ENCODE measurements around the gene GFER. TPM values are rescaled to one million over a fixed set of nuclear protein-coding genes. Genes with fewer than 3 reads are reported as not detected.
A peak's percentile ranks its signal among the peaks of the same experiment; 100 is the strongest.

GFER gene
- total RNA-seq, 1 experiment from 2014 or later, result 26.2 TPM

- no TSS peak for BruUV-seq (replicated peaks)
- CTCF ChIA-PET, result no interaction called here
- H3K4me3 ChIP-seq (ENCODE audit: low read depth, low read length, poor library complexity, severe bottlenecking), result no peak overlapping the region
- peak overlapping the region; percentile 68 for H3K27ac ChIP-seq (ENCODE audit: low read depth, low read length, poor library complexity, severe bottlenecking)
- H3K9me3 ChIP-seq (ENCODE audit: low read depth, low read length, poor library complexity, severe bottlenecking), result no peaks in the 10 kb centered on the region
- POLR2A ChIA-PET (ENCODE audit: low non-redundant PET), result no interaction called here
- TF ChIP-seq EZH2 (IDR thresholded peaks at IDR 0.05; ENCODE audit: borderline replicate concordance, low read depth, low read length, poor library complexity, severe bottlenecking) (no peak), CTCF (conservative IDR thresholded peaks at IDR 0.05; ENCODE audit: low read depth, low read length) (no peak)
- DNase-seq (ENCODE audit: low spot score), result peak; percentile 38
- intact Hi-C loops (cut with micrococcal nuclease; ENCODE audit: unreplicated experiment), result no loop called here
- peaks cover 49% of the 10 kb centered on the region for H3K4me1 ChIP-seq (ENCODE audit: insufficient read depth, low read length, poor library complexity, severe bottlenecking)
- H3K36me3 ChIP-seq (ENCODE audit: insufficient read depth, low read length, poor library complexity, severe bottlenecking), result peaks cover 4% of the 10 kb centered on the region
- no peaks in the 10 kb centered on the region for H3K27me3 ChIP-seq (replicated peaks; ENCODE audit: insufficient read depth, low read depth, low read length, poor library complexity)
Measured at GRCh38 chr16:2035431-2036199, 51.6 kb downstream of the GFER start.

GRCh38 chr16:2036200-2036966 lies 52.4 kb downstream of the GFER start:
- ChIA-PET POLR2A (ENCODE audit: low non-redundant PET) (no interaction called here), CTCF (no interaction called here)
- no peaks in the 10 kb centered on the region for H3K9me3 ChIP-seq (ENCODE audit: low read depth, low read length, poor library complexity, severe bottlenecking)
- intact Hi-C loops (cut with micrococcal nuclease; ENCODE audit: unreplicated experiment), result no loop called here
- TF ChIP-seq CTCF (conservative IDR thresholded peaks at IDR 0.05; ENCODE audit: low read depth, low read length), result no peak
- TF ChIP-seq EZH2 (IDR thresholded peaks at IDR 0.05; ENCODE audit: borderline replicate concordance, low read depth, low read length, poor library complexity, severe bottlenecking), result no peak
- DNase-seq (ENCODE audit: low spot score), result no peak
- peaks cover 43% of the 10 kb centered on the region for H3K4me1 ChIP-seq (ENCODE audit: insufficient read depth, low read length, poor library complexity, severe bottlenecking)
- H3K27me3 ChIP-seq (replicated peaks; ENCODE audit: insufficient read depth, low read depth, low read length, poor library complexity), result no peaks in the 10 kb centered on the region
- H3K4me3 ChIP-seq (ENCODE audit: low read depth, low read length, poor library complexity, severe bottlenecking), result no peak overlapping the region
- peak overlapping the region; percentile 68 for H3K27ac ChIP-seq (ENCODE audit: low read depth, low read length, poor library complexity, severe bottlenecking)
- H3K36me3 ChIP-seq (ENCODE audit: insufficient read depth, low read length, poor library complexity, severe bottlenecking), result peaks cover 4% of the 10 kb centered on the region
- no TSS peak for BruUV-seq (replicated peaks)

- BruUV-seq (replicated peaks), result no TSS peak
- Histone ChIP-seq H3K4me3 (ENCODE audit: low read depth, low read length, poor library complexity, severe bottlenecking) (no peak overlapping the region), H3K9me3 (ENCODE audit: low read depth, low read length, poor library complexity, severe bottlenecking) (no peaks in the 10 kb centered on the region), H3K4me1 (ENCODE audit: insufficient read depth, low read length, poor library complexity, severe bottlenecking) (peaks cover 43% of the 10 kb centered on the region), H3K27me3 (replicated peaks; ENCODE audit: insufficient read depth, low read depth, low read length, poor library complexity) (no peaks in the 10 kb centered on the region), H3K36me3 (ENCODE audit: insufficient read depth, low read length, poor library complexity, severe bottlenecking) (peaks cover 4% of the 10 kb centered on the region), H3K27ac (ENCODE audit: low read depth, low read length, poor library complexity, severe bottlenecking) (peak overlapping the region; percentile 23)
- DNase-seq (ENCODE audit: low spot score), result no peak
- ChIA-PET CTCF (no interaction called here), POLR2A (ENCODE audit: low non-redundant PET) (no interaction called here)
- TF ChIP-seq EZH2 (IDR thresholded peaks at IDR 0.05; ENCODE audit: borderline replicate concordance, low read depth, low read length, poor library complexity, severe bottlenecking) (no peak), CTCF (conservative IDR thresholded peaks at IDR 0.05; ENCODE audit: low read depth, low read length) (no peak)
- intact Hi-C loops (cut with micrococcal nuclease; ENCODE audit: unreplicated experiment), result no loop called here
Measured at GRCh38 chr16:2037115-2037514, 53.1 kb downstream of the GFER start.

Other genes with a start within 250 kb of the GFER start
- 35.3 and 40.8 TPM in 2 replicates for gene NME3, start 212.7 kb upstream of the GFER start, total RNA-seq (2021)
- gene EME2, start 211.4 kb upstream of the GFER start, total RNA-seq (2021), result 19.5 and 19.9 TPM in 2 replicates
- 247 and 250 TPM in 2 replicates for gene MRPS34, start 211.1 kb upstream of the GFER start, total RNA-seq (2021)
- gene SPSB3, start 201.6 kb upstream of the GFER start, total RNA-seq (2021), result 15.0 and 20.8 TPM in 2 replicates
- gene NUBP2, start 201.2 kb upstream of the GFER start, total RNA-seq (2021), result 76.0 and 76.6 TPM in 2 replicates
- not detected in 2 replicates for gene IGFALS, start 190.5 kb upstream of the GFER start, total RNA-seq (2021)
- 14.4 and 23.4 TPM in 2 replicates for gene HAGH, start 157.4 kb upstream of the GFER start, total RNA-seq (2021)
- gene FAHD1, start 157.0 kb upstream of the GFER start, total RNA-seq (2021), result 19.9 and 22.1 TPM in 2 replicates
- 0.48 and 0.62 TPM in 2 replicates for gene MEIOB, start 112.0 kb upstream of the GFER start, total RNA-seq (2021)
- gene HS3ST6, start 65.8 kb upstream of the GFER start, total RNA-seq (2021), result not detected in 2 replicates
- gene MSRB1, start 41.0 kb upstream of the GFER start, total RNA-seq (2021), result 17.7 and 23.4 TPM in 2 replicates
- not detected in 2 replicates for gene RPL3L, start 29.5 kb upstream of the GFER start, total RNA-seq (2021)
- 178 and 210 TPM in 2 replicates for gene NDUFB10, start 24.7 kb upstream of the GFER start, total RNA-seq (2021)
- 3,326 and 3,385 TPM in 2 replicates for gene RPS2, start 19.4 kb upstream of the GFER start, total RNA-seq (2021)
- gene RNF151, start 17.3 kb upstream of the GFER start, total RNA-seq (2021), result not detected in 2 replicates
- gene TBL3, start 12.1 kb upstream of the GFER start, total RNA-seq (2021), result 58.4 and 64.1 TPM in 2 replicates
- 0.90 and 1.2 TPM in 2 replicates for gene NOXO1, start 2.7 kb upstream of the GFER start, total RNA-seq (2021)
- 1.4 and 2.3 TPM in 2 replicates for gene SYNGR3, start 5.8 kb downstream of the GFER start, total RNA-seq (2021)
- 68.0 and 75.8 TPM in 2 replicates for gene ZNF598, start 25.6 kb downstream of the GFER start, total RNA-seq (2021)
- gene NPW, start 35.6 kb downstream of the GFER start, total RNA-seq (2021), result 96.5 and 105 TPM in 2 replicates
- gene NHERF2, start 42.7 kb downstream of the GFER start, total RNA-seq (2021), result 19.5 and 26.4 TPM in 2 replicates
- 51.6 and 65.4 TPM in 2 replicates for gene NTHL1, start 63.6 kb downstream of the GFER start, total RNA-seq (2021)
- 125 and 155 TPM in 2 replicates for gene TSC2, start 63.8 kb downstream of the GFER start, total RNA-seq (2021)
- 121 and 141 TPM in 2 replicates for gene PKD1, start 151.7 kb downstream of the GFER start, total RNA-seq (2021)
- 0.49 and 1.7 TPM in 2 replicates for gene RAB26, start 164.4 kb downstream of the GFER start, total RNA-seq (2021)
- 96.7 and 97.4 TPM in 2 replicates for gene TRAF7, start 171.6 kb downstream of the GFER start, total RNA-seq (2021)
- gene CASKIN1, start 212.4 kb downstream of the GFER start, total RNA-seq (2021), result 1.1 and 3.8 TPM in 2 replicates
- gene MLST8, start 221.3 kb downstream of the GFER start, total RNA-seq (2021), result 58.3 and 58.8 TPM in 2 replicates
- gene BRICD5, start 226.7 kb downstream of the GFER start, total RNA-seq (2021), result 16.0 and 18.6 TPM in 2 replicates
- gene PGP, start 230.6 kb downstream of the GFER start, total RNA-seq (2021), result 26.5 TPM in 2 replicates
- 36.0 and 41.6 TPM in 2 replicates for gene E4F1, start 239.4 kb downstream of the GFER start, total RNA-seq (2021)